ENCODE results near the gene TYK2.

- TF ChIP-seq TAF1 (IDR thresholded peaks at IDR 0.05; ENCODE audit: low read depth, low read length) (no peak), SPI1 (IDR thresholded peaks at IDR 0.05; ENCODE audit: low read depth, low read length) (no peak), POLR2AphosphoS5 (IDR thresholded peaks at IDR 0.05; ENCODE audit: low read depth, low read length) (no peak), POLR2A (IDR thresholded peaks at IDR 0.05; ENCODE audit: low read depth, low read length) (no peak), PAX5 (IDR thresholded peaks at IDR 0.05; ENCODE audit: insufficient read depth, low read length, severe bottlenecking) (no peak), POU2F2 (IDR thresholded peaks at IDR 0.05; ENCODE audit: low read depth, low read length) (no peak)
These were observed 62.4 kb downstream of the TYK2 start for GRCh38 chr19:10317857-10318462.

All from GM12891 (cell line).